Measurements from ENCODE around the gene ARMC9. TPM values are rescaled to one million over a fixed set of nuclear protein-coding genes. Genes with fewer than 3 reads are reported as not detected.

ARMC9 gene, protein sequence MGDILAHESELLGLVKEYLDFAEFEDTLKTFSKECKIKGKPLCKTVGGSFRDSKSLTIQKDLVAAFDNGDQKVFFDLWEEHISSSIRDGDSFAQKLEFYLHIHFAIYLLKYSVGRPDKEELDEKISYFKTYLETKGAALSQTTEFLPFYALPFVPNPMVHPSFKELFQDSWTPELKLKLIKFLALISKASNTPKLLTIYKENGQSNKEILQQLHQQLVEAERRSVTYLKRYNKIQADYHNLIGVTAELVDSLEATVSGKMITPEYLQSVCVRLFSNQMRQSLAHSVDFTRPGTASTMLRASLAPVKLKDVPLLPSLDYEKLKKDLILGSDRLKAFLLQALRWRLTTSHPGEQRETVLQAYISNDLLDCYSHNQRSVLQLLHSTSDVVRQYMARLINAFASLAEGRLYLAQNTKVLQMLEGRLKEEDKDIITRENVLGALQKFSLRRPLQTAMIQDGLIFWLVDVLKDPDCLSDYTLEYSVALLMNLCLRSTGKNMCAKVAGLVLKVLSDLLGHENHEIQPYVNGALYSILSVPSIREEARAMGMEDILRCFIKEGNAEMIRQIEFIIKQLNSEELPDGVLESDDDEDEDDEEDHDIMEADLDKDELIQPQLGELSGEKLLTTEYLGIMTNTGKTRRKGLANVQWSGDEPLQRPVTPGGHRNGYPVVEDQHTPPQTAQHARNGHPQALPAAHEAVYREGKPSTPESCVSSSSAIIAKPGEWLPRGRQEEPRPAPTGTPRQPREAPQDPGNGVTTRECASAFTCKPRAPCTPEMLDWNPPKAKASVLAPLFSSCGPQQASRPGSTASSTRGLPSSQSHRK
- 178 and 204 TPM in 2 replicates for total RNA-seq
- long read RNA-seq, full-length matches to known transcripts: 377 of 1,081 reads
- long read RNA-seq, partial matches to known transcripts: 138 of 1,081 reads
- long read RNA-seq, other reads (novel, unspliced or antisense): 566 of 1,081 reads

GRCh38 chr2:231198291-231199173 is at the start of gene ARMC9:
ARMC9 (plus strand) TSS chr2:231198631; CDS start chr2:231206239, 7,608 bp downstream.
- Mint-ChIP-seq H3K4me1 (ENCODE audit: unreplicated experiment) (peaks cover 50% of the 10 kb centered on the region), H3K27me3 (ENCODE audit: unreplicated experiment) (no peaks in the 10 kb centered on the region), H3K9me3 (ENCODE audit: unreplicated experiment) (no peaks in the 10 kb centered on the region), H3K36me3 (ENCODE audit: unreplicated experiment) (peaks cover 23% of the 10 kb centered on the region), H3K27ac (ENCODE audit: unreplicated experiment) (peak within 1 kb of the TSS; percentile 96), H3K4me3 (ENCODE audit: unreplicated experiment) (peak within 1 kb of the TSS; percentile 91)
- DNase-seq (ENCODE audit: extremely low spot score, unreplicated experiment): peak; percentile 92
- no peak for TF ChIP-seq CTCF (IDR thresholded peaks at IDR 0.05)

- no peak for DNase-seq (ENCODE audit: extremely low spot score, unreplicated experiment)
- Mint-ChIP-seq H3K36me3 (ENCODE audit: unreplicated experiment) (peaks cover 26% of the 10 kb centered on the region), H3K4me1 (ENCODE audit: unreplicated experiment) (peaks cover 40% of the 10 kb centered on the region), H3K9me3 (ENCODE audit: unreplicated experiment) (no peaks in the 10 kb centered on the region), H3K27me3 (ENCODE audit: unreplicated experiment) (no peaks in the 10 kb centered on the region), H3K27ac (ENCODE audit: unreplicated experiment) (no peak overlapping the region), H3K4me3 (ENCODE audit: unreplicated experiment) (no peak overlapping the region)
- TF ChIP-seq CTCF (IDR thresholded peaks at IDR 0.05): no peak
Observed at GRCh38 chr2:231152800-231153557, 45.5 kb upstream of the ARMC9 start.

- TF ChIP-seq CTCF (IDR thresholded peaks at IDR 0.05): no peak
- H3K27me3 Mint-ChIP-seq (ENCODE audit: unreplicated experiment): no peaks in the 10 kb centered on the region
Observed at GRCh38 chr2:231159306-231159705, 39.1 kb upstream of the ARMC9 start.

GRCh38 chr2:231160701-231161100 is 37.7 kb upstream of the ARMC9 start:
- H3K27me3 Mint-ChIP-seq (ENCODE audit: unreplicated experiment): no peaks in the 10 kb centered on the region
- no peaks in the 10 kb centered on the region for H3K9me3 Mint-ChIP-seq (ENCODE audit: unreplicated experiment)
- no peak overlapping the region for H3K4me3 Mint-ChIP-seq (ENCODE audit: unreplicated experiment)
- peaks cover 30% of the 10 kb centered on the region for H3K36me3 Mint-ChIP-seq (ENCODE audit: unreplicated experiment)
- no peak for DNase-seq (ENCODE audit: extremely low spot score, unreplicated experiment)
- peak overlapping the region; percentile 100 for H3K27ac Mint-ChIP-seq (ENCODE audit: unreplicated experiment)
- peaks cover 82% of the 10 kb centered on the region for H3K4me1 Mint-ChIP-seq (ENCODE audit: unreplicated experiment)
- no peak for TF ChIP-seq CTCF (IDR thresholded peaks at IDR 0.05)

More at GRCh38 chr2:231159306-231159705, 39.1 kb upstream of the ARMC9 start:
- peaks cover 28% of the 10 kb centered on the region for H3K36me3 Mint-ChIP-seq (ENCODE audit: unreplicated experiment)
- no peaks in the 10 kb centered on the region for H3K9me3 Mint-ChIP-seq (ENCODE audit: unreplicated experiment)
- peaks cover 79% of the 10 kb centered on the region for H3K4me1 Mint-ChIP-seq (ENCODE audit: unreplicated experiment)
- peak overlapping the region; percentile 93 for H3K27ac Mint-ChIP-seq (ENCODE audit: unreplicated experiment)
- H3K4me3 Mint-ChIP-seq (ENCODE audit: unreplicated experiment): no peak overlapping the region
- no peak for DNase-seq (ENCODE audit: extremely low spot score, unreplicated experiment)

Data from osteocyte (in vitro differentiated cells).